Keratinocyte (primary cell): ENCODE measurements around the gene TYMS. TPM values are rescaled to one million over a fixed set of nuclear protein-coding genes. Genes with fewer than 3 reads are reported as not detected.

Experiments used
- DNase-seq: peaks from one replicate; pipeline ENCODE4 v3.0.0-alpha.2; 2011; ENCODE audit warnings: low read depth, missing footprints, low spot score
- FAIRE-seq: peaks from 2 replicates; lab custom pipeline; 2011; peaks lifted over from hg19 to GRCh38; lab: Jason Lieb, UNC
- H2AFZ ChIP-seq: 2 replicates; pipeline ENCODE4 v1.6.0; 2012; ENCODE audit warnings: low read length, control low read depth, inconsistent platforms; ENCODE audit not compliant: control insufficient read depth
- H3K27ac ChIP-seq: 2 replicates; pipeline ENCODE4 v1.5.1; 2011; ENCODE audit warnings: low read length; ENCODE audit not compliant: control insufficient read depth, insufficient read depth
- H3K27me3 ChIP-seq: 3 replicates; pipeline ENCODE4 v1.6.0; 2011; ENCODE audit warnings: low read length; ENCODE audit not compliant: control insufficient read depth, insufficient read depth; ENCODE audit errors: extremely low read depth
- H3K36me3 ChIP-seq, 2 experiments: 2 replicates in 1 of 2; 3 replicates in 1 of 2; pipeline ENCODE4 v1.5.1; 2011; ENCODE audit warnings: low read length in 2 of 2, mild to moderate bottlenecking in 1 of 2; ENCODE audit not compliant: control insufficient read depth in 2 of 2, insufficient read depth in 2 of 2; ENCODE audit errors: extremely low read depth in 1 of 2
- H3K4me1 ChIP-seq: 3 replicates; pipeline ENCODE4 v1.5.1; 2011; ENCODE audit warnings: low read length; ENCODE audit not compliant: control insufficient read depth, insufficient read depth; ENCODE audit errors: extremely low read depth
- H3K4me2 ChIP-seq: 3 replicates; pipeline ENCODE4 v1.6.0; 2011; ENCODE audit warnings: low read depth, low read length; ENCODE audit not compliant: control insufficient read depth, insufficient read depth; ENCODE audit errors: extremely low read depth
- H3K4me3 ChIP-seq, 3 experiments: fragments of 200-600 bp in 1 of 3; sonication (generic) in 1 of 3; 2 replicates in 2 of 3; 3 replicates in 1 of 3; pipeline ENCODE4 v1.5.1; 2011 to 2016; ENCODE audit warnings: low read length in 3 of 3, mild to moderate bottlenecking in 3 of 3, control low read depth in 2 of 3, inconsistent platforms in 1 of 3, low read depth in 1 of 3, mixed read lengths in 1 of 3, mixed run types in 1 of 3, moderate library complexity in 1 of 3; ENCODE audit not compliant: control insufficient read depth in 2 of 3, insufficient read depth in 2 of 3; ENCODE audit errors: extremely low read depth in 1 of 3
- H3K79me2 ChIP-seq: 2 replicates; pipeline ENCODE4 v1.6.0; 2012; ENCODE audit warnings: low read length; ENCODE audit not compliant: control insufficient read depth, insufficient read depth
- H3K9ac ChIP-seq: 3 replicates; pipeline ENCODE4 v1.6.0; 2011; ENCODE audit warnings: low read length; ENCODE audit not compliant: control insufficient read depth, insufficient read depth; ENCODE audit errors: extremely low read depth
- H3K9me1 ChIP-seq: 3 replicates; pipeline ENCODE4 v1.6.0; 2011; ENCODE audit warnings: low read length; ENCODE audit not compliant: control insufficient read depth, insufficient read depth; ENCODE audit errors: extremely low read depth
- H3K9me3 ChIP-seq: 2 replicates; pipeline ENCODE4 v1.5.1; 2012; ENCODE audit warnings: low read depth, low read length; ENCODE audit not compliant: control insufficient read depth
- H4K20me1 ChIP-seq: 3 replicates; pipeline ENCODE4 v1.6.0; 2011; ENCODE audit warnings: low read length; ENCODE audit not compliant: control insufficient read depth, insufficient read depth; ENCODE audit errors: extremely low read depth
- CTCF ChIP-seq, 3 experiments: IDR thresholded peaks in 1 of 3; conservative IDR thresholded peaks in 1 of 3; optimal IDR thresholded peaks in 1 of 3; 2 replicates in 2 of 3; 3 replicates in 1 of 3; pipeline versions ENCODE3 to v1.5.1; 2011; ENCODE audit warnings: low read length in 3 of 3, mild to moderate bottlenecking in 3 of 3, moderate library complexity in 2 of 3, control low read depth in 1 of 3, inconsistent platforms in 1 of 3; ENCODE audit not compliant: insufficient read depth in 2 of 3; ENCODE audit errors: extremely low read depth in 1 of 3
- EZH2 ChIP-seq: IDR thresholded peaks from one replicate; pipeline ENCODE4 v1.6.1; 2012; ENCODE audit warnings: inconsistent platforms, mild to moderate bottlenecking, low read length, moderate library complexity
- dilution Hi-C: fragments of 300-500 bp; cut with MboI; formaldehyde crosslinking; loops from one replicate; pipeline ENCODE4 v1.7.0; 2020; ENCODE audit warnings: low sequenced_read_pairs; ENCODE audit not compliant: extremely low pct_ligation_motif_present
- polyA plus RNA-seq, 5 experiments: library from polyadenylated mRNA; depleted of rRNA in 3 of 5; stranded (reverse) in 3 of 5; stranded (forward) in 1 of 5; unstranded in 1 of 5; fragments of >200 nt; gene quantifications; 1 replicate in 1 of 5; 2 replicates in 3 of 5; 3 replicates in 1 of 5; pipeline versions ENCODE4 v1.2.1 to v1.2.3, GENCODE V29; 2011 to 2012; ENCODE audit warnings: missing spikeins in 2 of 5, low read depth in 1 of 5, low replicate concordance in 1 of 5

The TYMS gene
- polyA plus RNA-seq, 1 donor (not counting 4 experiments of a cell fraction or from before 2014, with no cell fraction given), result 39.9 TPM

- FAIRE-seq, result no peak
- DNase-seq, result no peak
- no peaks in the 10 kb centered on the region for H3K9me3 ChIP-seq
- no peak overlapping the region for H3K4me2 ChIP-seq
- H3K27me3 ChIP-seq, result no peaks in the 10 kb centered on the region
- H3K4me1 ChIP-seq, result no peaks in the 10 kb centered on the region
- H3K36me3 ChIP-seq, result no peaks in the 10 kb centered on the region
- no peak overlapping the region for H3K27ac ChIP-seq
- H3K79me2 ChIP-seq, result no peaks in the 10 kb centered on the region
- H2AFZ ChIP-seq, result no peak overlapping the region
- TF ChIP-seq CTCF (optimal IDR thresholded peaks at IDR 0.05 in 1 of 3, IDR thresholded peaks at IDR 0.05 in 1 of 3, conservative IDR thresholded peaks at IDR 0.05 in 1 of 3; ENCODE audit: extremely low read depth in 1 of 3, insufficient read depth in 2 of 3, low read length in 3 of 3), result no peak
- TF ChIP-seq EZH2, result no peak
- dilution Hi-C loops, result no loop called here
- H3K9me1 ChIP-seq, result no peaks in the 10 kb centered on the region
- H4K20me1 ChIP-seq, result no peaks in the 10 kb centered on the region
- no peak overlapping the region for H3K4me3 ChIP-seq
- H3K9ac ChIP-seq, result no peak overlapping the region
These were observed 41.7 kb upstream of the TYMS start for GRCh38 chr18:615773-616172.

GRCh38 chr18:616380-616995 lies 41.0 kb upstream of the TYMS start:
- Histone ChIP-seq H4K20me1 (no peaks in the 10 kb centered on the region), H3K27me3 (no peaks in the 10 kb centered on the region), H3K4me1 (no peaks in the 10 kb centered on the region), H3K79me2 (no peaks in the 10 kb centered on the region), H2AFZ (no peak overlapping the region), H3K4me2 (no peak overlapping the region), H3K4me3 (no peak overlapping the region), H3K36me3 (no peaks in the 10 kb centered on the region), H3K9me1 (no peaks in the 10 kb centered on the region), H3K9me3 (no peaks in the 10 kb centered on the region), H3K9ac (no peak overlapping the region), H3K27ac (no peak overlapping the region)
- no peak for TF ChIP-seq EZH2
- peak in 2 of 3 experiments; percentile 44 to 55 for TF ChIP-seq CTCF (optimal IDR thresholded peaks at IDR 0.05 in 1 of 3, IDR thresholded peaks at IDR 0.05 in 1 of 3, conservative IDR thresholded peaks at IDR 0.05 in 1 of 3; ENCODE audit: extremely low read depth in 1 of 3, insufficient read depth in 2 of 3, low read length in 3 of 3)
- DNase-seq, result no peak
- no peak for FAIRE-seq
- dilution Hi-C loops, result no loop called here
